Fibroblast of lung (primary cell): ENCODE data around the gene ZNF688.

Source experiments
- CTCF ChIP-seq, 2 donors: IDR thresholded peaks in 1 of 2; conservative IDR thresholded peaks in 1 of 2; 1 replicate in 1 of 2; 2 replicates in 1 of 2; pipeline ENCODE4 v1.5.1; 2011 to 2012; ENCODE audit warnings: low read length in 2 of 2, control low read depth in 1 of 2, inconsistent platforms in 1 of 2, low read depth in 1 of 2, mild to moderate bottlenecking in 1 of 2
- EZH2 ChIP-seq: IDR thresholded peaks from 2 replicates; pipeline ENCODE4 v1.5.1; 2012; ENCODE audit warnings: low read length, control low read depth, mild to moderate bottlenecking; ENCODE audit errors: missing control alignments

DNA sequence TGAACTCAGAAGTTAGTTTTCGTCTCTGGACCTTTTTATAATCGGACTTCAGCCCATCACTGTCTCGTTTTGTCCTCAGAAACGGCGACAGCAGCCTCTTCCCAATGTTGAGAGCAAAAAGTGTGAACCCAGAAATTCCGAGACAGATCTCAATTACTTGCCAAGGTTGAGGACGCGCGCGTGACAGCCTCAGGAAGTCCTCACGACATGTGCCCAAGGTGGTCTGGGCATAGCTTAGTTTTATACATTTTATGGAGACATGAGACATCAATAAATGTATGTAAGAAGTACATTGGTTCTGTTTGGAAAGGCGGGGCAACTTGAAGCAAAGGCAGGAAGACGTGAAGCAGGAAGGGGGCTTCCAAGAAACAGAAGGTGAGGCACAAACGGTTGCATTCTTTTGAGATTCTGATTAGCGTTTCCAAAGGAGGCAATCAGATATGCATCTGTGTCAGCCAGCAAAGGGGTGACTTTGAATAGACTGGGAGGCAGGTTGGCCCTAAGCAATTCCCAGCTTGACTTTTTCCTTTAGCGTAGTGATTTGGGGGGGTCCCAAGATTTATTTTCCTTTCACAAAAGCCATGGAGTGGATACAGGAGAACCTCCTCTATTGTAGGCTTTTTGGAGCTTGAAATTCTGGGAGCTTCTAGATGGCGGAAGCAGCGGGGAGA is 36.3 kb downstream of the ZNF688 start:
- TF ChIP-seq CTCF (conservative IDR thresholded peaks at IDR 0.05 in 1 of 2, IDR thresholded peaks at IDR 0.05 in 1 of 2; ENCODE audit: low read depth in 1 of 2, low read length in 2 of 2) = no peak
- no peak for TF ChIP-seq EZH2
